Stimulated activated CD8-positive, alpha-beta memory T cell treated with anti-CD3 and anti-CD28 coated beads, Interleukin-4, amount 100 ng/mL, for 24 hours (primary cell): ENCODE data around the gene NPIPB5.
"Not testable (repeated sequence)": the region's sequence is repeated elsewhere in the genome, so short reads cannot be mapped to it uniquely, and the experiment has no call there.

Source experiments
- DNase-seq: peaks from one replicate; pipeline ENCODE4 v3.0.0-alpha.2; 2020; ENCODE audit warnings: low read depth

NPIPB5 gene

DNA sequence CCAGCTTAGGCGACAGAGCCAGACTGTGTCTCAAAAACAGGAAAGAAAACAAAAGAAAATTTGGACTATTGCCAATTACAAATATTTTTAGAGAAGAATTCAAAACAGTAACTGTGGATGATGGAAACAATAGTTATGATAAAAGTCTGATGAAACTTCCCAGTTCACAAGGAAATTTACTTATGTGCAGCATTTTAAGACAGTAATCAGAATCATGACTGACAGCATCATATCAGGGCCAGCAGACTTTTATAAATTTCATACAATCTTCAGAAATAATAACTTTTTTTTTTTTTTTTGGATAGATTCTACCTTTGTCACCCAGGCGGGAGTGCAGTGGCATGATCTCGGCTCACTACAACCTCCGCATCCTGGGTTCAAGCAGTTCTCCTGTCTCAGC is at the start of gene NPIPB5:
TSS of gene NPIPB5 (plus strand) at position 301 of the 400 bp plus-strand sequence. CDS start 2,911 bp downstream, outside the sequence.
- not testable (repeated sequence) for DNase-seq

DNA sequence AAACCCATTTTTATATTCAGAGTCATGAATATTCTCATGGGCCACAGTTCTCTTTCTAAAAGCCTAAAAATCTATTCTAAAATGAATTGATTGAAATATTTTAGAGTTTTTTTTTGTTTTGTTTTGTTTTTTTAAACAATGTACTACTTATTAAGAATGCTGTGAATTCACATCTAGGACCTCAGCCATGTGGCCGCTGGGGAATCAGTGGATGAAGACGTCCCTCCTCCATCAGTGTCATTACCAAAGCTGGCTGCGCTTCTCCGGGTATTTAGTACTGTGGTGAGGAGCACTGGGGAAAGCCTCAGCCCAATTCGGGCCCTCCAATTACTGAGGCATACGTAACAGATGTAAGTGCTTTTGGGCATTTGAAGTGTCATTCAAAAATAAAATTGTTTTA is 41.8 kb upstream of the NPIPB5 start:
- not testable (repeated sequence) for DNase-seq

DNA sequence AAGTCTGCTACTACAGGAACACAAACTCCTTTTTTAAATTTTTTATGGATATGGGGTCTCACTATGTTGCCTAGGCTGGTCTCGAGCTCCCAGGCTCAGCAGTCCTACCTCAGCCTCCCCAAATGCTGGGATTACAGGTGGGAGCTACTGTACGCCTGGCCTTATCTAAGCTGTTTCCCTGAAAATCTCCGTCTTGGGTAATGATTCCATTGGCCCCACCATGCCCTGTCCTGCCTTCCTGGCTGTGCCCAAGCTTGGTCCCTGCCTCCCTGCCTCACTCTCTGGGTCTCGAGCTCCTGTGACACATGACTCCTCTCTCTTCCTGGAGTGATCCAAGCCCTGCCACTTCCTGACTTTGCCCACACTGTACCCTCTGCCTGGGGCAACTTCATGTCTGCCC is 27.3 kb downstream of the NPIPB5 start:
- DNase-seq: not testable (repeated sequence)

DNA sequence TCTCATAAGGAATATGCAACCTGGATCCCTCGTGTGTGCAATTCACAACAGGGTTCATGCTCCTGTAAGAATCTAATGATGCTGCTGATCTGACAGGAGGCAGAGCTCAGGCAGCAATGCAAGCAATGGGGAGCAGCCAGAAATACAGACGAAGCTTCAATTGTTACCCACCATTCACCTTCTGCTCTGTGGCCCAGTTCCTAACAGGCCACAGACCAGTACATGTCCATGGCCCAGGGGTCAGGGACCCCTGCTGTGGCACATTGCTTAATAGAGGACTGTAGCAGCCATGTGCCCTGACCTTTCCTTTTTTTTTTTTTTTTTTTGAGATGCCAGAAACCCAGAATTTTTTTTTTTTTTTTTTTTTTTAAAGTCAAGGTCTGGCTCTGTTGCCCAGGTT is 34.1 kb downstream of the NPIPB5 start:
- not testable (repeated sequence) for DNase-seq

DNA sequence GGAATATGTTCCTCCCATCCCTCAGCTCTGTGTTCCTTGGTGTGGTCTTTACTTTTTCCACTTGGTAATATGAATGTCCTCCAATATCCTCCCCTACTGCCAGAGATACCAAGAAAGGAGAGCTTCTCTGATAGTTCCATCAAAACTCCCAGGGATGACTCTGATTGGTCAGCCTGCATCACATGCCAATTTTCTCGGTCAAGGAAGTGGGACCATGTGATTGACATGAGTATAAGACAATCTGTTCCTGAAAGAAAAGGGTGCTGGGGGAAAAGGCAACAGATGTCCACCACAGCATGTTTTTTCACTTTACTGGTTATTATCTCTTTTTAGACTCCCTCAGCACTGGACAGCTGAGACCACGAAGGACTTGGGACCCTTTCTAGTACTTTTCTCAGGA is 35.9 kb downstream of the NPIPB5 start:
- DNase-seq: not testable (repeated sequence)

DNA sequence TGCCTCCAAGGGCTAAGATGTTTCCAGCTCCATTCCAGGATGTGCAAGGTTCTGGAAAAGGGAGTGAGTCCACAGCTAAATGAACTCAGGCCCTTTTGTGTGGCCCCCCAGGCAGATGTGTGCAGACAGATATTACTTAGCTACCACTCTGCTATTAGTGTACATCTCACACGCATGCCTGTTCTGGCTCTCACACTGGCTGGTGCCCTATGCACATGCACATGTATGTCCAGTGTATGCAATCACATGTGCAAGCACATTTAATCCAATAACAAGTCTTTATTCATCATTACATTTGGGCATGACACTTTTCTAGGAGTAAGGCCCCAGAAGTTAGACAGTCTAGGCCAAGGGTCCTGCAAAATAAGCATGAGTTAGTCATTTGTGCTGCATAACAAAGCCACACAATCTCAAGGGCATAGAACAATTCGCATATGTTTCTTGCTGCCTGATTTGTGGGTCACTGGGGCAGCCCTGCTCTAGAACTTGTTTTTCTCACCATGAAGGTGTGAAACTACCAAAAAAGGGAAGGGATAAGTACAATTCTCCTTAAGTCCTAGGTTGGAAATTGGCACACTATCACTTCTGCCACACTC is 36.6 kb downstream of the NPIPB5 start:
- DNase-seq: not testable (repeated sequence)

DNA sequence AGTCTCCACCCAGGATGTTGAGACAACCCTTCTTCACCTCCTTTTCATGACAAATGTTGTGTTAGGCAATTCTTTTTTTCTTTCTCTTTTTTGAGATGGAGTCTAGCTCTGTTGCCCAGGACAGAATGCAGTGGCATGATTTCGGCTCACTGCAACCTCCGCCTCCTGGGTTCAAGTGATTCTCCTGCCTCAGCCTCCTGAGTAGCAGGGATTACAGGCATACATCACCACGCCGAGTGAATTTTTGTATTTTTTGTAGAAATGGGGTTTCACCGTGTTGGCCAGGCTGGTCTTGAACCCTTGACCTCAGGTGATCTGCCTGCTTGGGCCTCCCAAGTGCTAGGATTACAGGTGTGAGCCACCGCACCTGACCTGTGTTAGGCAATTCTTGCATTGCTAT is 39.2 kb downstream of the NPIPB5 start:
- DNase-seq: not testable (repeated sequence)

DNA sequence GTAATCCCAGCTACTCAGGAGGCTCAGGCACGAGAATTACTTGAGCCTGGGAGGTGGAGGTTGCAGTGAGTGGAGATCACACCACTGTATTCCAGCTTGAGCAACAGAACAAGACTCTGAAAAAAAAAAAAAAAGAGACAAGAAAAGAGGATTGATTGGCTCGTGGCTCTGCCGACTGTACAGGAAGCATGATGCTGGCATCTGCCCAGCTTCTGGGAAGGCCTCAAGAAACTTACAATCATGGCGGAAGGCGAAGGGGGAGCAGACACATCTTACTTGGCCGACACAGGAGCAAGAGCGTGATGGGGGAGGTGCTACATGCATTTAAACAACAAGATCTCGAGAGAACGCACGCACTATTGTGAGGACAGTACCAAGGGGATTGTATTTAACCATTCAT is 40.5 kb downstream of the NPIPB5 start:
- not testable (repeated sequence) for DNase-seq

DNA sequence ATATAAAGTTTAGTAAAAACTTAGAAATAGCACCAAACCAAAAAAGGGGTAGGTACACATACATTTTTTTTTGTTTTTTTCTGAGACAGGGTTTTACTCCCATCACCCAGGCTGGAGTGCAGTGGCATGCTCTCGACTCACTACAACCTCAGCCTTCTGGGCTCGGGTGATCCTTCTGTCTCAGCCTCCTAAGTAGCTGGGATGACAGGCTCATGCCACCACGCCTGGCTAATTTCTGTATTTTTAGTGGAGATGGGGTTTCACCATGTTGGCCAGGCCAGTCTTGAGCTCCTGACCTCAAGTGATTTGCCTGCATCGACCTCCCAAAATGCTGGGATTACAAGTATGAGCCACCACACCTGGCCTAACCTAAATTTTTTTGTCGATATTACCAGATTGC is 41.0 kb downstream of the NPIPB5 start:
- DNase-seq: not testable (repeated sequence)

DNA sequence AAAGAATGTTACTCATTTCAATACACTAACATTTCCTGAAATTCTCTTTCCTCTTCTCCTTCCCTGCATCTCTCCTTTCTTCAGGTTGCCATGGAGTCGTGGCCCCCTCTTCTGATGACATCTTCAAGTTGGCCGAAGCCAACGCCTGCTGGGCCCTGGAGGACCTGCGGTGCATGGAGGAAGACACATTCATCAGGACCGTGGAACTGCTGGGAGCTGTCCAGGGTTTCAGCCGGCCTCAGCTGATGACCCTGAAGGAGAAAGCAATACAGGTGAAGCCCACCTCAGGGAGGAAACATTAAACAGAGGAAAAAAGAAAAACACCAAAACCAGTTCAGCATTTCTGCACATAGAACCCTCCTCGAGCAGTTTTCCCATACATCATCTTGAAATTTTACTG is 46.1 kb downstream of the NPIPB5 start:
- DNase-seq: not testable (repeated sequence)
